Skeletal muscle tissue (tissue), 4 donors: ENCODE data around the gene DNLZ. TPM values are rescaled to one million over a fixed set of nuclear protein-coding genes. Genes with fewer than 3 reads are reported as not detected.

Experiments used
- H3K27ac ChIP-seq: one replicate; pipeline ENCODE4 v1.7.0; 2013; ENCODE audit warnings: mild to moderate bottlenecking, low read depth, low read length, inconsistent platforms
- H3K27me3 ChIP-seq, 3 donors: one replicate each; pipeline ENCODE4 v1.7.0; 2013; ENCODE audit warnings: low read length in 3 of 3; ENCODE audit not compliant: control insufficient read depth in 3 of 3, insufficient read depth in 3 of 3
- H3K36me3 ChIP-seq, 3 donors: one replicate each; pipeline ENCODE4 v1.7.0; 2013; ENCODE audit warnings: low read length in 3 of 3; ENCODE audit not compliant: control insufficient read depth in 3 of 3, insufficient read depth in 3 of 3
- H3K4me1 ChIP-seq, 3 donors: one replicate each; pipeline ENCODE4 v1.7.0; 2013; ENCODE audit warnings: low read length in 3 of 3, mild to moderate bottlenecking in 3 of 3; ENCODE audit not compliant: control insufficient read depth in 3 of 3, insufficient read depth in 3 of 3
- H3K4me3 ChIP-seq, 3 donors: one replicate each; pipeline ENCODE4 v1.7.0; 2013; ENCODE audit warnings: low read length in 3 of 3
- H3K9ac ChIP-seq, 3 donors: one replicate each; pipeline ENCODE4 v1.7.0; 2013; ENCODE audit warnings: low read length in 3 of 3, mild to moderate bottlenecking in 3 of 3, moderate library complexity in 2 of 3, low read depth in 1 of 3
- H3K9me3 ChIP-seq, 3 donors: one replicate each; pipeline ENCODE4 v1.7.0; 2013; ENCODE audit warnings: low read length in 3 of 3; ENCODE audit not compliant: control insufficient read depth in 3 of 3
- total RNA-seq: library from RNA; depleted of rRNA; stranded (reverse); fragments of >200 nt; gene quantifications from one replicate; pipeline ENCODE4 v1.2.3, GENCODE V29; 2014
- donor health status: Osteomylitis.

The DNLZ gene
- total RNA-seq, 1 donor from 2014 or later = 5.2 TPM

DNA sequence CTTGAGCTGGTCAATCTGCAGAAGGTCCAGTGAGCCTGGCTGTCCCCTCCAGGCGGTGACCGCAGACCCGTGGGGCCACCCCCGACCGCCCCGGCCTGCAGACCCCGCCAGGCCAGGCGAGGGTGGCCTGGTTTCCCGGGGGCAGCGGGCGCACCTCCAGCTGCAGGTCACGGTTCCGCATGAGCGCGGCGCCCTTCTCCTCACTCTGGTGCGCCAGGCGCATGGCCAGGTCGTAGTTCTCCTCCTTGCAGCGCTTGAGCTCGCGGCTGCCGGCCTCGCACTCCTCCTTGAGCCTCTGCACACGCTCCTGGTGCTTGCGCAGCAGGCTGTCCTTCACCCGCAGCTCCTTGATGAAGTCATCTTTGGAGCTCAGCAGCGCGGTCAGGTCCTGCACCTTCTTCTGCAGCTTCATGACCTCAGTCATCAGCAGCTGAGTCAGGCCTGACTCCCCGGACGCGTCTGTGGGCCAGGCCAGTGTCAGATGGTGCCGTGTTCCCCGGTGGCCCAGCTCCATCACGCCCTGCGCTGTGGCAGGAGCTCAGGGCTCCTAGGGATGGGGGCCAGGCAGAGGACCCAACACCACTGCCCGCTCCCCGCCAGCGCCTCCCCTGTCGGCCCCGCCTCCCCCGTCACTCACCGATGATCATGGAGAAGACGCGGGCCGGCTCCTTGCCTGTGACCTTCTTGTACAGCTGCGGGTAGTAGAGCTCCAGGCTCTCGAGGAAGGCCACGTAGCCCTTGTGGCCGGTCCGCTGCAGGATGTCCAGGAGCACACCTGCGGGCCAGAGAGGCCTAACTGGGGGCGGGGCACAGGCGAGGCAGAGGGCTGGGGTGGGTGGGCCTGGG is 7.4 kb upstream of the DNLZ start:
- Histone ChIP-seq H3K27ac (no peak overlapping the region), H3K9ac (no peak overlapping the region), H3K36me3 (peaks cover 0 to 1% (median 0%) of the 10 kb centered on the region in 3 donors), H3K27me3 (peaks cover 0 to 17% (median 9%) of the 10 kb centered on the region in 3 donors), H3K9me3 (no peaks in the 10 kb centered on the region), H3K4me1 (peaks cover 3 to 5% (median 4%) of the 10 kb centered on the region in 3 donors), H3K4me3 (no peak overlapping the region)

DNA sequence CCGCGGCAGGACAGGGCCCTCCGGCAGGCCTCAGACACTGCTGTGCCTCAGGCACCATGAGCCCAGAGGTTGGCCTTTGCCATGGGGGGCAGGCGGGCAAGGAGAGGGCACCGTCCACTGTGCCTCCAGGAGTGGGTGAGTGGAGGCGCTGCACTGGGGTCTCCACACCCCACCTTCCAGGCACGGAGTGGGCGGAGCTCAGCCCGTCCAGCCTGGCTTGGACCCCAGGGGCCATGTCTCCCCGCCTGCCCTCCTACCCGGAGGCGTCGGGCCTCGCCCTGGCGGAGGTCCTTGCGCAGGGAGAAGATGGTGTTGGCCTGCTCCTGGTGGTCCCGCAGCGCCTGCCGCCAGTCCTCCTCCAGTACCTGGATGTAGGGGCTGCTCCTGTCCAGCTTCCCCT is 6.5 kb upstream of the DNLZ start:
- peaks cover 0 to 17% (median 9%) of the 10 kb centered on the region in 3 donors for H3K27me3 ChIP-seq
- peaks cover 3 to 9% (median 4%) of the 10 kb centered on the region in 3 donors for H3K4me1 ChIP-seq
- no peaks in the 10 kb centered on the region for H3K36me3 ChIP-seq
- no peak overlapping the region for H3K4me3 ChIP-seq
- H3K9me3 ChIP-seq = no peaks in the 10 kb centered on the region
- H3K9ac ChIP-seq = no peak overlapping the region
- H3K27ac ChIP-seq = no peak overlapping the region

DNA sequence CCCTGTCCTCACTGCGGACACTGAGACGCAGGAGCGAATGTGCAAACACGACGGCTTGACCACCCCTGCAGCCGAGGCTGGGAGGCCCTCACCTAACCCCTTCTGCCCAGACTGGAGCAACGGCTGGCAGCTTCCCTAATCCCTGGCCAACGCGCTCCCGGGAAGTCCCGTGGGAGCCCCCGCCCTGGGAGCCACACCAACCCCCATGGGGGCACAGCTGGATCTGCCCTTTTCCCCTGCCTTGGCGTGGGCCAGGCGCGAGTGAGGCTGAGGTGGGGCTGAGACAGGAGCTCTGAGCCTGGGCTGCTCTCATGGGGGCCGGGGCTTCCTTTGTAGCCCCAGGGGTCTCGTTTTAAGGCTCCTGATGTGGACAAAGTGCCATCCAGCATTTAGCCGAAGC is 4.6 kb upstream of the DNLZ start:
- Histone ChIP-seq H3K27ac (no peak overlapping the region), H3K9me3 (no peaks in the 10 kb centered on the region), H3K27me3 (peaks cover 0 to 17% (median 6%) of the 10 kb centered on the region in 3 donors), H3K36me3 (no peaks in the 10 kb centered on the region), H3K9ac (no peak overlapping the region), H3K4me1 (peaks cover 8 to 18% (median 9%) of the 10 kb centered on the region in 3 donors), H3K4me3 (no peak overlapping the region)

DNA sequence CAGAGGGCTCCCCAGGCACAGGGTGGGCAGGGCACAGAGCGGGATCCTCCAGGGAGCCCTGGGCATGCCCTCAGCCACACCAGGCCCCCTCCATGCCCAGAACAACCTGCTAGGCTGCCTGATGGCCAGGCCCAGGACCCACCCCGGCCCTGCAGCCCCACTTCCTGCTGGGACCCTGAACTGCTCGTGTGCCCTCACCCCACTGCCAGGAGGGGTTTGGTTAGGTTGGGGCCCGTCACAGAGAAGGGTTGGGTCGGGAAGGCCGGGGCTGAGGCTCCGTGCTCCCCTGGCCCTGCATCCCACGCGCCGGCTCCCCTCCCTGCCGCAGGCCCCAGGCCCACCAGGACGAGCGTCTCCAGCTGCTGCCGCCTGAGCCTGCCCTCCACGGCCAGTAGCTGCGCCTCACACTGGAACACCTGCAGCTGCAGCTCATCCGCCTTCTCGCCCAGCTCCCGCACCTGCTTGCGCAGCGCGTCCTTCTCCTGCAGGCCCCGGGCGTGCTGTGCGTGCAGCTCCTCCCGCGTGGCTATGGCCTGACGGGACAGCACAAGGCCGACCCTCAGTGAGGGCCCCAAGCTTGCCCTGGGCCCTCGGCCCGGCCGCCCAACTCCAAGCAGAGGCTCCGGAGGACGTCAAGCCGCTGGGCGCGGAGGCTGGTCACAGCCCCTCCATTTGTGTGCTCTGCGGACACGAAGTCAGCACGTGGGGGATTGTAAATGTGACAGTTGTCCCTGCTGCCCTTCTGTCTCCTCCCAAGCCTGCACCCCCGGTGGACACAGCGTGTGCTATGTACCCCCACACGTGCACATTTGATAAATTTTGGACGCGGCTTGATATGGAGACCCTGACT is 4.0 kb upstream of the DNLZ start:
- Histone ChIP-seq H3K27me3 (peaks cover 0 to 17% (median 6%) of the 10 kb centered on the region in 3 donors), H3K9ac (no peak overlapping the region), H3K27ac (no peak overlapping the region), H3K36me3 (no peaks in the 10 kb centered on the region), H3K9me3 (no peaks in the 10 kb centered on the region), H3K4me1 (peaks cover 5 to 23% (median 12%) of the 10 kb centered on the region in 3 donors), H3K4me3 (no peak overlapping the region)

DNA sequence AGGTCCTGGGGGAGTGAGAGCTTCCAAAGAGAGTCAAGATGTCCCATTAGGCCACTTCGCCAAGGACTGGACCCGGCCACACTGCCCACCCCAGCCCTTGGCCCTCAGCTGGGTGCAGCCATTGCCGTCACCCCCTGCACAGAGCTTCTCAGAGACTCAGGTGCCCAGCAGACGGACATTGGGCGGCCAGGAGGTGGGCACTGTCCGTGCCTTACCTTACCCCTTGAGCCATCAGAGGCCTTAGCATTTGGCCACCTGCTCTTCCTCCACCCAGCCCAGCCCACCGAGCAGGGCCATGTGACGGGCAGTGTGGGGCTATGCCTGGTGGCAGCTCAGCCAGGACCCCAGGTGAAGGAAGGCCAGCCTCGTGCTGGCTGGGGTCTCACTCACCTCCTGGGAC is 3.3 kb upstream of the DNLZ start:
- H3K36me3 ChIP-seq = no peaks in the 10 kb centered on the region
- H3K4me1 ChIP-seq = peaks cover 5 to 20% (median 8%) of the 10 kb centered on the region in 3 donors
- peaks cover 0 to 17% (median 6%) of the 10 kb centered on the region in 3 donors for H3K27me3 ChIP-seq
- H3K4me3 ChIP-seq = no peak overlapping the region
- no peak overlapping the region for H3K27ac ChIP-seq
- no peaks in the 10 kb centered on the region for H3K9me3 ChIP-seq
- no peak overlapping the region for H3K9ac ChIP-seq

DNA sequence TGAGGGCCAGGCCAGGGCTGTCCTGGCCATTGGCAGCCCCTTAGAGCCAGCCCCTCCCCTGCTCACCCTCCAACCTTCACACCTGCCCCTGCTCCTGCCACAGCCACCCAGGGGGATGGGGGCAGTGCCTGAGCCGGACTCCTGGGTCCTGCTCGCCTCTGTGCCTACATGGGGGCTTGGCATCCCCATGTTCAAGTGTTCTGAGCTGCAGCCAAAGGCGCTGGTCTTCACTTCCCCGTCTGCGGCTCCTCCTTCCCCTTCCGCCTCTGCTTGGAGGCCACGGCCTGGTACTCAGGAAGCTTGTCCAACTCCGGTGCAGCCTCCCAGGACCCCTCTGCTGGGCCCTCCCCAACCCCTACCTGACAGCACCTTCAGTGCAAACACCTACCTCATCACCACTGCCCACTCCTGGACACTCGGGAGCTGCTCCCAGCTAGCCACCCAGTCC is 2.3 kb upstream of the DNLZ start:
- Histone ChIP-seq H3K9me3 (no peaks in the 10 kb centered on the region), H3K36me3 (no peaks in the 10 kb centered on the region), H3K4me3 (no peak overlapping the region), H3K9ac (no peak overlapping the region), H3K27me3 (peaks cover 0 to 17% (median 6%) of the 10 kb centered on the region in 3 donors), H3K27ac (no peak overlapping the region), H3K4me1 (peaks cover 5 to 20% (median 8%) of the 10 kb centered on the region in 3 donors)

DNA sequence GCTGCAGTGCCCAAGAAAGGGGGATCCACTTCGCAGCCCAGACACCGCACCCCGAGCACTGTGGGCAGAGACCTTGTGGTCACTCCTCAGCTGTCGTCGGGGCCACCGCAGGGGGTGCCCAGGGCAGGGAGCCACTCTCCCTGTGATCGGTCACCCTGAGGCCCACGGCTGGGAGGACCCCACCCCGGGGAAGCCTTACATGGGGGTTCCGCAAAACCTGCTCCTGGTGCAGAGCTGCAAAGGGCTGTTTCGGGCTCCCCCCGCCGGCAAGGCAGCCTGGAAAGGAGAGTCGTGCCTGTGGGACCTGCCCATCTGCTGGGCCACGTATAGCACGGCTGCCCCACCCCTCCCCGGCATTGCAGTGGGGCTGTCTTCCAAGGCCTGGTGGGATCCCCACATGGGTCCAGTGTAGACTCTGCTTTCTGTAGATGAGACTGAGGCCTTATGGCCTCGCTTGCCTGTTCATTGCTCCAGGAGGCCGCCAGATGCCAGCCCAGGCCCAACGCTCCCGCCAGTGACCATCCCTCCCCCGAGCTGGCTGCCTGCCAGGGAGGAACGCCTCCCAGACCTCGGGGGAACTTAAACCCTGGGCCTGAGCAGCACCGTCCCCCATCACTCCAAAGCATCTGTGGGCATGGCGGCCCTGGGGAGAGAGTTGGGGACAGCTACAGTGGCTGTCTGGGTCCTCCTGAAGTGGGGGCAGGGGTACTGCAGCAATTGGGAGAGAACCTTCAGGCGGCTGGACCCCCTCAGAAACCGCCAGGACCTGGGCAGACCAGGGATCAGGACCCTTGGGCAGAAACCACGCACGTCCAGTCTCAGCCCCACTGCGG is 1.6 kb upstream of the DNLZ start:
- H3K27me3 ChIP-seq = peaks cover 0 to 15% (median 6%) of the 10 kb centered on the region in 3 donors
- no peak overlapping the region for H3K27ac ChIP-seq
- no peak overlapping the region for H3K9ac ChIP-seq
- H3K4me3 ChIP-seq = no peak overlapping the region
- no peaks in the 10 kb centered on the region for H3K36me3 ChIP-seq
- H3K9me3 ChIP-seq = no peaks in the 10 kb centered on the region
- H3K4me1 ChIP-seq = peaks cover 5 to 20% (median 8%) of the 10 kb centered on the region in 3 donors

DNA sequence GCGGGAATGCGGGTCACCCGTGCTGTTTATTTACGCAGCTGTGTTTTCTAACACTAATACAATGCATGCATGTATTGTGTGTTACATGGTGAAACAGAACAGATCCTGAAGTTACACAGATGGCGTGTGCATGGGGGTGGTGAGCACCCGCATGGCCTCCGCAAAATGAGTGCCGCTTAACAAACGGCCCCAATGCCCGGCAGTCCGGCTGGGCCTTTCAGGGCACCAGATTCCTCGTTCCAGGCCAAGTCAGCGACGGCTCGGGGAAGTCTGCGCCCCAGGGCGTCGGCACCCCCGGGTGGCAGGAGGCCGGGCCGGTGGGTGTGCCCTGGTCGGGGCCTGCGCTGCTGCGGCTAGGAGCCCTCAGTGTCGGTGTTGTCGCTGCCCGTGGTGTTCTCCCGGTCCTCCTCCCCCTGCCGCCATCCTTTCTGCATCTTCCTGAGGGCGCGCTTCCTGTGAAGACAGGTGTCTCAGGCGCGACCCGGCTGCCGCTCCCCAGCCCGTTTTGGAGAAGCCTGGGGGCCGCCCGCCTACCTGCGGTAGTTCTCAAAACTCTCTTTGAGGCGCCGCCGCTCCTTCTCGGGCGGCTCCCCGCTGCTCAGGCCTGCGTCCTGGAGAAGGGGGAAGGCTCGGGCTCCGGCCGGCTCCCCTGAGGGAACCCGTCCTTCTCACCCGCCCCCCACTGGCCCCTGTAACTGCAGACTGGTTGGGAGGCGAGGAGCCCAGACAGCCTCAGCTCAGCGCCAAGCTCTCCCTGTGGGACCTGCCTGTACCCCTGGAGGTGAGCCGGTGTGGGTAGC is 605 bp upstream of the DNLZ start:
- Histone ChIP-seq H3K9ac (no peak overlapping the region), H3K4me1 (peaks cover 5 to 20% (median 8%) of the 10 kb centered on the region in 3 donors)

DNA sequence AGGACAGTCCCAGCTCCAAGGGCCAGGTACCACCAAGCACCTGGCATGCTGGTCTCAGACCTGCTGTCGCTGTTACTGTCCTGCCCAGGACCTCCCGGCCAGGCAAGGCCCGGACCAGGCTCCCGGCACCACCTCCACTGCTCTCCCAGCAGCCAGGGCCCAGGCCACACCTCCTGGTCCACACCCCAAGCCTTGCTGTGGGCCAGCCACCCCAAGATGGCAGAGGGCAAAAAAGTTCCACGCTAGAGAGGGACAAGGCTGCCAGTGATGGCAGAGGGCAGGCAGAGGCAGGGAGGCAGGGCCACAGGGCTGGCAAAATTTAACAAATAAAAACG is 1.1 kb downstream of the DNLZ start:
- no peaks in the 10 kb centered on the region for H3K9me3 ChIP-seq
- peak overlapping the region in 1 of 3 donors; percentile 40 for H3K9ac ChIP-seq
- H3K4me1 ChIP-seq = peaks cover 5 to 20% (median 8%) of the 10 kb centered on the region in 3 donors
- peaks cover 0 to 3% (median 1%) of the 10 kb centered on the region in 3 donors for H3K27me3 ChIP-seq
- H3K4me3 ChIP-seq = no peak overlapping the region
- H3K36me3 ChIP-seq = peaks cover 0 to 2% (median 2%) of the 10 kb centered on the region in 3 donors
- H3K27ac ChIP-seq = peak overlapping the region; percentile 23

More for the DNA sequence above, 605 bp upstream of the DNLZ start:
- no peak overlapping the region for H3K27ac ChIP-seq
- no peaks in the 10 kb centered on the region for H3K36me3 ChIP-seq
- peaks cover 0 to 14% (median 6%) of the 10 kb centered on the region in 3 donors for H3K27me3 ChIP-seq
- peak overlapping the region in 2 of 3 donors; percentile 48 to 86 for H3K4me3 ChIP-seq
- H3K9me3 ChIP-seq = no peaks in the 10 kb centered on the region
